HCT116 (cell line): ENCODE data around the gene AGAP2. TPM values are rescaled to one million over a fixed set of nuclear protein-coding genes. Genes with fewer than 3 reads are reported as not detected.

ENCODE experiments used
- ATAC-seq: fragments of 200-7000 bp; cut with Tn5 transposase; 2 replicates; pipeline ENCODE4 v1.9.1; 2020; ENCODE audit warnings: mild to moderate bottlenecking, moderate library complexity
- BruUV-seq: library from RNA; stranded (reverse); fragments of 400-500 nt; replicated peaks from 2 replicates; lab custom pipeline; 2021; lab: Mats Ljungman, UMichigan
- CTCF ChIA-PET: fragments of 300-600 bp; sonication (Branson Sonifier 250); formaldehyde crosslinking; loops from one replicate; lab custom pipeline; 2021; ENCODE audit warnings: antibody characterized with exemption; lab: Charles Lee
- POLR2A ChIA-PET: fragments of 300-600, 350-600 bp; sonication (Branson Sonifier 250); formaldehyde crosslinking; loops from one replicate; lab custom pipeline; 2021; ENCODE audit warnings: antibody characterized with exemption; lab: Charles Lee
- RAD21 ChIA-PET, 2 experiments: fragments of 300-600 bp; sonication (Branson Sonifier 250); formaldehyde crosslinking; loops; one replicate each; lab custom pipeline; 2023; ENCODE audit warnings: low total read pairs in 2 of 2; ENCODE audit not compliant: uncharacterized antibody in 2 of 2, unreplicated experiment in 2 of 2, low non-redundant PET in 1 of 2; lab: Charles Lee
- DNase-seq: peaks from one replicate; pipeline ENCODE4 v3.0.0-alpha.2; 2010; ENCODE audit warnings: low read depth, low spot score
- H2AFZ ChIP-seq: fragments of 200-600 bp; shearing (Covaris generic), sonication (generic); 2 replicates; pipeline ENCODE4 v1.6.1; 2017; ENCODE audit warnings: low read depth, mixed run types, mixed read lengths, antibody characterized with exemption, low read length; ENCODE audit not compliant: poor library complexity, severe bottlenecking
- H3K27ac ChIP-seq: 2 replicates; pipeline ENCODE4 v1.5.1; 2012; ENCODE audit warnings: low read depth, low read length
- H3K27me3 ChIP-seq: fragments of 200-600 bp; sonication (generic); 2 replicates; pipeline ENCODE4 v1.6.1; 2016; ENCODE audit warnings: mixed run types, low read length, mixed read lengths; ENCODE audit not compliant: insufficient read depth
- H3K36me3 ChIP-seq, 2 experiments: fragments of 200-500 bp in 1 of 2; fragments of 200-600 bp in 1 of 2; sonication (Bioruptor generic) in 1 of 2; sonication (generic) in 1 of 2; 2 replicates each; pipeline versions ENCODE4 v1.5.1 to v1.6.1; 2014 to 2016; ENCODE audit warnings: low read length in 2 of 2, inconsistent platforms in 1 of 2, mixed read lengths in 1 of 2, mixed run types in 1 of 2; ENCODE audit not compliant: insufficient read depth in 2 of 2, control insufficient read depth in 1 of 2
- H3K4me1 ChIP-seq, 2 experiments: fragments of 200-600 bp in 1 of 2; sonication (generic) in 1 of 2; 2 replicates each; pipeline versions ENCODE4 v1.5.1 to v1.6.1; 2012 to 2017; ENCODE audit warnings: low read length in 2 of 2, inconsistent platforms in 1 of 2, mild to moderate bottlenecking in 1 of 2, mixed read lengths in 1 of 2, mixed run types in 1 of 2, moderate library complexity in 1 of 2; ENCODE audit not compliant: insufficient read depth in 2 of 2, control insufficient read depth in 1 of 2
- H3K4me2 ChIP-seq: fragments of 200-600 bp; sonication (generic); 2 replicates; pipeline ENCODE4 v1.6.1; 2017; ENCODE audit warnings: mixed run types, low read length, mixed read lengths
- H3K4me3 ChIP-seq, 2 experiments: fragments of 200-600 bp in 1 of 2; sonication (generic) in 1 of 2; replicated peaks in 1 of 2; 2 replicates each; pipeline ENCODE4 v1.5.1; 2011 to 2016; ENCODE audit warnings: low read length in 2 of 2, control low read depth in 1 of 2, low read depth in 1 of 2, mild to moderate bottlenecking in 1 of 2, mixed read lengths in 1 of 2, mixed run types in 1 of 2
- H3K79me2 ChIP-seq: fragments of 200-600 bp; sonication (generic); 2 replicates; pipeline ENCODE4 v1.6.1; 2017; ENCODE audit warnings: mild to moderate bottlenecking, mixed run types, low read length, moderate library complexity, mixed read lengths; ENCODE audit not compliant: insufficient read depth
- H3K9ac ChIP-seq: fragments of 200-600 bp; sonication (generic); 2 replicates; pipeline ENCODE4 v1.6.1; 2016; ENCODE audit warnings: low read length, mixed read lengths
- H3K9me2 ChIP-seq: fragments of 200-600 bp; sonication (generic), shearing (Covaris generic); 2 replicates; pipeline ENCODE4 v1.6.1; 2017; ENCODE audit warnings: mixed run types, mild to moderate bottlenecking, moderate library complexity; ENCODE audit not compliant: insufficient read depth
- H3K9me3 ChIP-seq, 2 experiments: fragments of 200-500 bp in 1 of 2; fragments of 200-600 bp in 1 of 2; sonication (Bioruptor generic) in 1 of 2; sonication (generic) in 1 of 2; 2 replicates each; pipeline ENCODE4 v1.6.1; 2014 to 2017; ENCODE audit warnings: low read length in 2 of 2, mixed read lengths in 2 of 2, inconsistent platforms in 1 of 2, low read depth in 1 of 2, mild to moderate bottlenecking in 1 of 2, mixed run types in 1 of 2, moderate library complexity in 1 of 2; ENCODE audit not compliant: control insufficient read depth in 1 of 2, insufficient read depth in 1 of 2
- H4K20me1 ChIP-seq: fragments of 200-600 bp; sonication (generic), shearing (Covaris generic); 2 replicates; pipeline ENCODE4 v1.6.1; 2017; ENCODE audit warnings: mixed run types, mild to moderate bottlenecking, moderate library complexity; ENCODE audit not compliant: insufficient read depth
- CEBPB ChIP-seq: IDR thresholded peaks from 2 replicates; pipeline ENCODE4 v1.6.1; 2012; ENCODE audit warnings: low read depth
- CTCF ChIP-seq, 3 experiments: fragments of 200-600 bp in 1 of 3; sonication (generic) in 1 of 3; IDR thresholded peaks in 2 of 3; conservative IDR thresholded peaks in 1 of 3; 2 replicates each; pipeline ENCODE4 v1.5.1; 2012 to 2017; ENCODE audit warnings: low read depth in 2 of 3, low read length in 2 of 3, antibody characterized with exemption in 1 of 3, borderline replicate concordance in 1 of 3, control low read depth in 1 of 3, mild to moderate bottlenecking in 1 of 3, mixed read lengths in 1 of 3, mixed run types in 1 of 3, moderate library complexity in 1 of 3; ENCODE audit not compliant: insufficient read depth in 1 of 3
- EZH2phosphoT487 ChIP-seq: fragments of 200-600 bp; IDR thresholded peaks from 2 replicates; pipeline ENCODE4 v1.6.1; 2018; ENCODE audit warnings: antibody characterized with exemption, borderline replicate concordance
- RAD21 ChIP-seq: IDR thresholded peaks from 2 replicates; pipeline ENCODE4 v1.6.1; 2012; ENCODE audit warnings: low read depth, mild to moderate bottlenecking
- SRF ChIP-seq: IDR thresholded peaks from 2 replicates; pipeline ENCODE4 v1.6.1; 2012; ENCODE audit warnings: low read depth
- ZFX ChIP-seq: fragments of 450-650 bp; IDR thresholded peaks from 2 replicates; pipeline ENCODE4 v1.6.1; 2017
- intact Hi-C: fragments of 100-400 bp; cut with micrococcal nuclease; formaldehyde crosslinking; loops from 2 replicates; pipeline ENCODE4 v1.10.0; 2022
- total RNA-seq: library from RNA; stranded (reverse); gene quantifications from one replicate; pipeline ENCODE4 v1.2.1, GENCODE V29; 2021; ENCODE audit not compliant: unreplicated experiment

Gene AGAP2
- total RNA-seq, 1 experiment from 2014 or later: 15.8 TPM

- intact Hi-C loops: no loop called here
- ChIA-PET POLR2A (interaction anchor here (0.6 kb wide), 1 partner anchor 542 kb away, joined by 3 read pairs; no protein-coding TSS in a partner anchor), CTCF (interaction anchor here (1.6 to 2.3 kb wide), 2 partner anchors 11 to 16 kb away, joined by 6 to 51 read pairs; partner anchors contain the start of genes CYP27B1, EEF1AKMT3 and METTL1), RAD21 (no interaction called here)
- Histone ChIP-seq H3K4me1 (peaks cover 20 to 44% of the 10 kb centered on the region in 2 experiments), H2AFZ (no peak overlapping the region), H3K27me3 (no peaks in the 10 kb centered on the region), H3K9me2 (no peaks in the 10 kb centered on the region), H3K4me3 (peak overlapping the region; percentile 59 to 64), H4K20me1 (no peaks in the 10 kb centered on the region), H3K4me2 (peak overlapping the region; percentile 93), H3K27ac (peak overlapping the region; percentile 58; the same call in 1 of the 2 replicates), H3K79me2 (peaks cover 15% of the 10 kb centered on the region), H3K36me3 (peaks cover 0 to 5% of the 10 kb centered on the region in 2 experiments; a peak in 1 of 4 replicates), H3K9me3 (no peaks in the 10 kb centered on the region), H3K9ac (peak overlapping the region; percentile 48)
- BruUV-seq: no TSS peak
- DNase-seq (no peak), ATAC-seq (no peak)
- TF ChIP-seq CEBPB: no peak
- no peak for TF ChIP-seq SRF
- TF ChIP-seq EZH2phosphoT487: no peak
- TF ChIP-seq ZFX: peak; percentile 60
- no peak for TF ChIP-seq CTCF (IDR thresholded peaks at IDR 0.05 in 2 of 3, conservative IDR thresholded peaks at IDR 0.05 in 1 of 3; ENCODE audit: borderline replicate concordance in 1 of 3, insufficient read depth in 1 of 3, low read depth in 2 of 3, low read length in 2 of 3)
- no peak for TF ChIP-seq RAD21
- TF ChIP-seq, all 23 proteins: peak for 1
Measured at GRCh38 chr12:57755454-57756372, 17.2 kb upstream of the AGAP2 start.
